Measurements from ENCODE around the gene MTFMT.

The MTFMT gene

GRCh38 chr15:65059931-65060596 is 30.6 kb upstream of the MTFMT start:
- DNase-seq, result no peak

- DNase-seq, result no peak
Observed at GRCh38 chr15:65059369-65059750, 29.9 kb upstream of the MTFMT start.

GRCh38 chr15:65058394-65059368 is 29.2 kb upstream of the MTFMT start:
- DNase-seq, result no peak

GRCh38 chr15:65057549-65057940 is 28.1 kb upstream of the MTFMT start:
- no peak for DNase-seq

GRCh38 chr15:65056868-65057548 is 27.6 kb upstream of the MTFMT start:
- no peak for DNase-seq

- no peak for DNase-seq
Observed at GRCh38 chr15:65056106-65056505, 26.7 kb upstream of the MTFMT start.

- DNase-seq, result no peak
Observed at GRCh38 chr15:65055201-65055870, 25.9 kb upstream of the MTFMT start.

GRCh38 chr15:65054333-65055200 is 25.1 kb upstream of the MTFMT start:
- DNase-seq, result peak; percentile 58

- no peak for DNase-seq
Observed at GRCh38 chr15:65052956-65053355, 23.5 kb upstream of the MTFMT start.

GRCh38 chr15:65051266-65051665 is 21.8 kb upstream of the MTFMT start:
- no peak for DNase-seq

GRCh38 chr15:65050270-65050669 is 20.8 kb upstream of the MTFMT start:
- DNase-seq, result no peak

GRCh38 chr15:65049418-65049840 is 20.0 kb upstream of the MTFMT start:
- DNase-seq, result peak; percentile 94

- DNase-seq, result no peak
Observed at GRCh38 chr15:65048241-65048640, 18.8 kb upstream of the MTFMT start.

- no peak for DNase-seq
Observed at GRCh38 chr15:65044724-65045481, 15.5 kb upstream of the MTFMT start, which contains the start of gene SLC51B. Gene SLC51B, plus strand, starts transcription at chr15:65045387. Its CDS starts 4,618 bp downstream, at chr15:65050005.

GRCh38 chr15:65044218-65044617 is 14.8 kb upstream of the MTFMT start:
- DNase-seq, result peak; percentile 20

GRCh38 chr15:65042776-65043327 is 13.4 kb upstream of the MTFMT start:
- no peak for DNase-seq

GRCh38 chr15:65041787-65042186 is 12.3 kb upstream of the MTFMT start:
- DNase-seq, result no peak

GRCh38 chr15:65040461-65040860 is 11.0 kb upstream of the MTFMT start:
- DNase-seq, result no peak

GRCh38 chr15:65038836-65039235 is 9.4 kb upstream of the MTFMT start:
- no peak for DNase-seq

- no peak for DNase-seq
Observed at GRCh38 chr15:65038428-65038827, 9.0 kb upstream of the MTFMT start.

All from fibroblast of skin of abdomen (primary cell).